ENCODE results near the gene EVPL. TPM values are rescaled to one million over a fixed set of nuclear protein-coding genes. Genes with fewer than 3 reads are reported as not detected.
A peak's percentile ranks its signal among the peaks of the same experiment; 100 is the strongest.

EVPL gene
- total and polyA plus RNA-seq, 2 of the 13 experiments (the other 11 are each of a cell fraction or from before 2014, with no cell fraction given), result 2.1 to 8.2 TPM

DNA sequence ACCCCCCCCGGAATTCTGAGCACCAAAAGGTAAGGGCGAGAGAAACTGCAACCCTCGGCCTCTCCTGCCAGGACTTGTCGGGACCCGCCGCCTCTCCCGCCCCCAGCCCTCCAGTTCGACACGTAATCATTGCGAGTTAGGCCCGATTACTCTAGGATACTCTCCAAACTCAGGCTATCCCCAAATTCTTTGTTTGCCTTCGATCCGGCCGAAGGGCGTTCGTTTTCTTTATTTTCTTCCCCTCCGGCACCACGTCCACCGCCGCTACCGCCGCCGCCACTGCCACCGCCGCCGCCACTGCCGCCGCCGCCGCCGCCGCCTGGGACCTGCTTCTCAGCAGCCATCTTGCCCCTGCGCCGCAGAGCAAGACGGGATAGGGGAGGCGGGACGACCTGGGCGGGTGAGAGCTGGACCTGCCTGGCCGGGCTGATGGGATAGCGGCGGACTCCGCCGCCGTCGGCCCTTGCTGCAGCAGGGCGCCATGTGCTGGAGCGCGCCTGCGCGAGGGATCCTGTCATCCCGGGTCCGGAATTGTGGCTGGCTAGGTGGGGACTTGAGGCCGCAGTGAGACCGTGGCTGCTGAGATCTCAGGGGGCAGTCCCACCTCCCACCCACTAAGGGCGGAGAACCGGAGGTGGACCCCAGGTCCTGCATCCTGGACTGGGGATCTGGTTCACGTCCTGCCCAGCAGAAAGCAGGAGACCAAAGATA is 45.2 kb upstream of the EVPL start, which contains the start of gene SRP68 (continued):
- TF ChIP-seq, protein P1, sequence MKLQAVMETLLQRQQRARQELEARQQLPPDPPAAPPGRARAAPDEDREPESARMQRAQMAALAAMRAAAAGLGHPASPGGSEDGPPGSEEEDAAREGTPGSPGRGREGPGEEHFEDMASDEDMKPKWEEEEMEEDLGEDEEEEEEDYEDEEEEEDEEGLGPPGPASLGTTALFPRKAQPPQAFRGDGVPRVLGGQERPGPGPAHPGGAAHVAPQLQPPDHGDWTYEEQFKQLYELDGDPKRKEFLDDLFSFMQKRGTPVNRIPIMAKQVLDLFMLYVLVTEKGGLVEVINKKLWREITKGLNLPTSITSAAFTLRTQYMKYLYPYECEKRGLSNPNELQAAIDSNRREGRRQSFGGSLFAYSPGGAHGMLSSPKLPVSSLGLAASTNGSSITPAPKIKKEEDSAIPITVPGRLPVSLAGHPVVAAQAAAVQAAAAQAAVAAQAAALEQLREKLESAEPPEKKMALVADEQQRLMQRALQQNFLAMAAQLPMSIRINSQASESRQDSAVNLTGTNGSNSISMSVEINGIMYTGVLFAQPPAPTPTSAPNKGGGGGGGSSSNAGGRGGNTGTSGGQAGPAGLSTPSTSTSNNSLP (IDR thresholded peaks at IDR 0.05; ENCODE audit: low read depth, low read length), result no peak
- TF ChIP-seq ZNF589 (CRISPR knock-in tag; conservative IDR thresholded peaks at IDR 0.05) (0 out of 2 replicates have a peak, but pooled peaks have one; percentile 74), NFIB (CRISPR knock-in tag; IDR thresholded peaks at IDR 0.05; ENCODE audit: borderline replicate concordance) (no peak), ZSCAN30 (CRISPR knock-in tag; IDR thresholded peaks at IDR 0.05) (no peak), SP2 (CRISPR knock-in tag; IDR thresholded peaks at IDR 0.05) (peak; percentile 76), SIN3A (IDR thresholded peaks at IDR 0.05; ENCODE audit: borderline replicate concordance, low read depth, low read length) (peak; percentile 85; the same call in 1 of the 2 replicates), IKZF1 (IDR thresholded peaks at IDR 0.05) (no peak), MEIS2 (CRISPR knock-in tag; IDR thresholded peaks at IDR 0.05) (peak; percentile 72; the same call in 1 of the 2 replicates), NFYB (CRISPR knock-in tag; IDR thresholded peaks at IDR 0.05) (peak; percentile 51; the same call in 1 of the 2 replicates), KAT7 (CRISPR knock-in tag; IDR thresholded peaks at IDR 0.05; ENCODE audit: borderline replicate concordance) (peak; percentile 99; the same call in 1 of the 2 replicates), ZNF142 (CRISPR knock-in tag; IDR thresholded peaks at IDR 0.05) (peak; percentile 5; the same call in 1 of the 2 replicates), SNRNP70 (IDR thresholded peaks at IDR 0.05; ENCODE audit: low read depth, low read length) (no peak), ZZZ3 (CRISPR knock-in tag; IDR thresholded peaks at IDR 0.05; ENCODE audit: borderline replicate concordance) (peak; percentile 97), TAF15 (IDR thresholded peaks at IDR 0.05; ENCODE audit: low read depth, low read length, poor library complexity, severe bottlenecking) (peak; percentile 58), ZNF580 (CRISPR knock-in tag; IDR thresholded peaks at IDR 0.05; ENCODE audit: borderline replicate concordance, low read depth) (peak; percentile 69; the same call in 1 of the 2 replicates), ZNF713 (CRISPR knock-in tag; IDR thresholded peaks at IDR 0.05) (peak; percentile 43; the same call in 1 of the 2 replicates), ZNF160 (CRISPR knock-in tag; IDR thresholded peaks at IDR 0.05) (no peak)
- TF ChIP-seq, protein P2, sequence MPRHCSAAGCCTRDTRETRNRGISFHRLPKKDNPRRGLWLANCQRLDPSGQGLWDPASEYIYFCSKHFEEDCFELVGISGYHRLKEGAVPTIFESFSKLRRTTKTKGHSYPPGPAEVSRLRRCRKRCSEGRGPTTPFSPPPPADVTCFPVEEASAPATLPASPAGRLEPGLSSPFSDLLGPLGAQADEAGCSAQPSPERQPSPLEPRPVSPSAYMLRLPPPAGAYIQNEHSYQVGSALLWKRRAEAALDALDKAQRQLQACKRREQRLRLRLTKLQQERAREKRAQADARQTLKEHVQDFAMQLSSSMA (CRISPR knock-in tag; IDR thresholded peaks at IDR 0.05), result peak; percentile 95
- TF ChIP-seq, protein P3, sequence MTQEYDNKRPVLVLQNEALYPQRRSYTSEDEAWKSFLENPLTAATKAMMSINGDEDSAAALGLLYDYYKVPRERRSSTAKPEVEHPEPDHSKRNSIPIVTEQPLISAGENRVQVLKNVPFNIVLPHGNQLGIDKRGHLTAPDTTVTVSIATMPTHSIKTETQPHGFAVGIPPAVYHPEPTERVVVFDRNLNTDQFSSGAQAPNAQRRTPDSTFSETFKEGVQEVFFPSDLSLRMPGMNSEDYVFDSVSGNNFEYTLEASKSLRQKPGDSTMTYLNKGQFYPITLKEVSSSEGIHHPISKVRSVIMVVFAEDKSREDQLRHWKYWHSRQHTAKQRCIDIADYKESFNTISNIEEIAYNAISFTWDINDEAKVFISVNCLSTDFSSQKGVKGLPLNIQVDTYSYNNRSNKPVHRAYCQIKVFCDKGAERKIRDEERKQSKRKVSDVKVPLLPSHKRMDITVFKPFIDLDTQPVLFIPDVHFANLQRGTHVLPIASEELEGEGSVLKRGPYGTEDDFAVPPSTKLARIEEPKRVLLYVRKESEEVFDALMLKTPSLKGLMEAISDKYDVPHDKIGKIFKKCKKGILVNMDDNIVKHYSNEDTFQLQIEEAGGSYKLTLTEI (CRISPR knock-in tag; conservative IDR thresholded peaks at IDR 0.05), result no peak

All from HepG2 (cell line).